SK-N-SH (cell line): ENCODE results near the gene YOD1. TPM values are rescaled to one million over a fixed set of nuclear protein-coding genes. Genes with fewer than 3 reads are reported as not detected.

ENCODE experiments used
- CTCF ChIA-PET: fragments of 300-600, 350-600 bp; formaldehyde crosslinking; extraction: SDS; loops from one replicate; lab custom pipeline; 2021; lab: Yijun Ruan, JAX
- POLR2A ChIA-PET: fragments of 350-600 bp; sonication (Branson Sonifier 250); formaldehyde crosslinking; extraction: SDS; loops from one replicate; lab custom pipeline; 2020; ENCODE audit warnings: antibody characterized with exemption, inconsistent platforms; lab: Yijun Ruan, JAX
- DNase-seq: peaks from one replicate; pipeline ENCODE4 v3.0.0; 2012
- H2AFZ ChIP-seq: fragments of 200-600 bp; sonication (generic); 2 replicates; pipeline ENCODE4 v1.8.1; 2016; ENCODE audit warnings: antibody characterized with exemption, mild to moderate bottlenecking, low read depth
- H3F3A ChIP-seq: fragments of 200-600 bp; sonication (generic); replicated peaks from 2 replicates; pipeline ENCODE3; 2016; ENCODE audit warnings: antibody characterized with exemption, mild to moderate bottlenecking; ENCODE audit not compliant: insufficient read depth
- H3K27ac ChIP-seq, 2 experiments: fragments of 200-500 bp in 1 of 2; fragments of 200-600 bp in 1 of 2; sonication (Bioruptor generic) in 1 of 2; sonication (generic), shearing (Covaris generic) in 1 of 2; 2 replicates each; pipeline versions ENCODE4 v1.5.1 to v1.6.1; 2014 to 2016; ENCODE audit warnings: low read depth in 2 of 2, inconsistent platforms in 1 of 2, low read length in 1 of 2, mild to moderate bottlenecking in 1 of 2, mixed read lengths in 1 of 2
- H3K27me3 ChIP-seq: fragments of 200-600 bp; sonication (generic), shearing (Covaris generic); 2 replicates; pipeline ENCODE4 v1.6.1; 2016; ENCODE audit warnings: mixed run types; ENCODE audit not compliant: insufficient read depth
- H3K36me3 ChIP-seq, 2 experiments: fragments of 200-500 bp in 1 of 2; fragments of 200-600 bp in 1 of 2; sonication (Bioruptor generic) in 1 of 2; sonication (generic) in 1 of 2; replicated peaks in 1 of 2; 2 replicates each; pipeline versions ENCODE3 to v1.5.1; 2014 to 2016; ENCODE audit warnings: low read length in 1 of 2, mild to moderate bottlenecking in 1 of 2; ENCODE audit not compliant: insufficient read depth in 2 of 2, control insufficient read depth in 1 of 2
- H3K4me1 ChIP-seq, 2 experiments: fragments of 200-500 bp in 1 of 2; fragments of 200-600 bp in 1 of 2; sonication (Bioruptor generic) in 1 of 2; sonication (generic), shearing (Covaris generic) in 1 of 2; 2 replicates each; pipeline versions ENCODE4 v1.5.1 to v1.6.1; 2014 to 2016; ENCODE audit warnings: low read depth in 1 of 2, low read length in 1 of 2, mixed run types in 1 of 2; ENCODE audit not compliant: insufficient read depth in 2 of 2, control insufficient read depth in 1 of 2
- H3K4me2 ChIP-seq: fragments of 200-600 bp; sonication (generic), shearing (Covaris generic); 2 replicates; pipeline ENCODE4 v1.6.1; 2017; ENCODE audit warnings: mixed run types
- H3K4me3 ChIP-seq, 2 experiments: fragments of 200-500 bp in 1 of 2; fragments of 200-600 bp in 1 of 2; sonication (Bioruptor generic) in 1 of 2; sonication (generic), shearing (Covaris generic) in 1 of 2; 2 replicates each; pipeline versions ENCODE4 v1.5.1 to v1.8.1; 2014 to 2016; ENCODE audit warnings: low read depth in 2 of 2, inconsistent platforms in 1 of 2, low read length in 1 of 2, mild to moderate bottlenecking in 1 of 2, mixed read lengths in 1 of 2, moderate library complexity in 1 of 2
- H3K79me2 ChIP-seq: fragments of 200-600 bp; sonication (generic); 2 replicates; pipeline ENCODE4 v1.8.1; 2017; ENCODE audit warnings: mild to moderate bottlenecking; ENCODE audit not compliant: insufficient read depth
- H3K9ac ChIP-seq: fragments of 200-600 bp; sonication (generic); 2 replicates; pipeline ENCODE4 v1.6.1; 2017; ENCODE audit warnings: mixed run types
- H3K9me2 ChIP-seq: fragments of 200-600 bp; sonication (generic); 2 replicates; pipeline ENCODE4 v1.6.1; 2017; ENCODE audit warnings: mixed run types
- H3K9me3 ChIP-seq: fragments of 200-600 bp; sonication (generic); 2 replicates; pipeline ENCODE4 v1.6.1; 2017; ENCODE audit warnings: mixed run types, mild to moderate bottlenecking, moderate library complexity
- H4K20me1 ChIP-seq: fragments of 200-600 bp; sonication (generic); 2 replicates; pipeline ENCODE4 v1.6.1; 2017; ENCODE audit warnings: mild to moderate bottlenecking, mixed run types; ENCODE audit not compliant: insufficient read depth
- CTCF ChIP-seq: fragments of 200-600 bp; sonication (generic); IDR thresholded peaks from 2 replicates; pipeline ENCODE4 v1.6.1; 2017; ENCODE audit warnings: antibody characterized with exemption, mild to moderate bottlenecking, moderate library complexity
- ELF1 ChIP-seq: IDR thresholded peaks from 2 replicates; pipeline ENCODE4 v1.4.0; 2012
- EP300 ChIP-seq, 2 experiments: IDR thresholded peaks; 2 replicates each; pipeline versions ENCODE4 v1.4.0 to v1.6.1; 2012; ENCODE audit warnings: borderline replicate concordance in 1 of 2, low read depth in 1 of 2, low read length in 1 of 2
- EZH2phosphoT487 ChIP-seq: fragments of 200-600 bp; sonication (generic); IDR thresholded peaks from 2 replicates; pipeline ENCODE4 v1.6.1; 2017; ENCODE audit warnings: low read depth, mixed run types, mild to moderate bottlenecking, antibody characterized with exemption, moderate library complexity, borderline replicate concordance
- FOXJ3 ChIP-seq: sonication (generic); formaldehyde crosslinking; IDR thresholded peaks from 2 replicates; pipeline ENCODE4 v1.5.1; 2020; ENCODE audit warnings: mild to moderate bottlenecking, missing genetic modification reagents
- FOXM1 ChIP-seq: IDR thresholded peaks from 2 replicates; pipeline ENCODE4 v1.4.0; 2012; ENCODE audit warnings: low read depth, mild to moderate bottlenecking
- GABPA ChIP-seq: IDR thresholded peaks from 2 replicates; pipeline ENCODE4 v1.4.0; 2012; ENCODE audit warnings: low read depth, mild to moderate bottlenecking
- IRF3 ChIP-seq: fragments of 150-350 bp; IDR thresholded peaks from 2 replicates; pipeline ENCODE4 v1.6.1; 2016; ENCODE audit warnings: mild to moderate bottlenecking, low read depth, low read length
- JUND ChIP-seq: IDR thresholded peaks from 2 replicates; pipeline ENCODE4 v1.4.0; 2012
- MEF2A ChIP-seq: IDR thresholded peaks from 2 replicates; pipeline ENCODE4 v1.4.0; 2012; ENCODE audit warnings: low read depth, borderline replicate concordance
- MXI1 ChIP-seq: IDR thresholded peaks from 2 replicates; pipeline ENCODE4 v1.6.1; 2012; ENCODE audit warnings: mild to moderate bottlenecking, low read depth, low read length, improper control_type of control experiment
- POLR2AphosphoS5 ChIP-seq: IDR thresholded peaks from 2 replicates; pipeline ENCODE4 v1.6.1; 2012; ENCODE audit warnings: low read depth, low read length
- RAD21 ChIP-seq: IDR thresholded peaks from 2 replicates; pipeline ENCODE4 v1.6.1; 2012; ENCODE audit warnings: mild to moderate bottlenecking, low read length
- RCOR1 ChIP-seq: fragments of 150-350 bp; IDR thresholded peaks from 2 replicates; pipeline ENCODE4 v1.6.1; 2017; ENCODE audit warnings: antibody characterized with exemption, low read length
- REST ChIP-seq: IDR thresholded peaks from 2 replicates; pipeline ENCODE4 v1.6.1; 2012; ENCODE audit warnings: mild to moderate bottlenecking, low read depth, low read length, moderate library complexity
- RFX5 ChIP-seq: IDR thresholded peaks from 2 replicates; pipeline ENCODE4 v1.6.1; 2012; ENCODE audit warnings: mild to moderate bottlenecking, improper control_type of control experiment, low read length
- SIN3A ChIP-seq: IDR thresholded peaks from 2 replicates; pipeline ENCODE4 v1.6.1; 2012; ENCODE audit warnings: low read depth, mild to moderate bottlenecking, low read length, moderate library complexity, borderline replicate concordance
- SMC3 ChIP-seq: IDR thresholded peaks from 2 replicates; pipeline ENCODE4 v1.6.1; 2012; ENCODE audit warnings: low read depth, low read length, improper control_type of control experiment
- TAF1 ChIP-seq: IDR thresholded peaks from 2 replicates; pipeline ENCODE4 v1.6.1; 2012; ENCODE audit warnings: low read depth, mild to moderate bottlenecking, low read length, moderate library complexity, borderline replicate concordance
- TCF12 ChIP-seq: IDR thresholded peaks from 2 replicates; pipeline ENCODE4 v1.4.0; 2012
- TEAD4 ChIP-seq: IDR thresholded peaks from 2 replicates; pipeline ENCODE4 v1.4.0; 2012; ENCODE audit warnings: mild to moderate bottlenecking, borderline replicate concordance; ENCODE audit not compliant: insufficient read depth
- USF2 ChIP-seq: fragments of 150-350 bp; IDR thresholded peaks from 2 replicates; pipeline ENCODE4 v1.6.1; 2017; ENCODE audit warnings: antibody characterized with exemption, low read length, low read depth, borderline replicate concordance
- YY1 ChIP-seq: IDR thresholded peaks from 2 replicates; pipeline ENCODE4 v1.4.0; 2012; ENCODE audit warnings: low read depth, mild to moderate bottlenecking
- WGBS: methylation state at CpG from one replicate; pipeline ENCODE4 v1.1.6; 2017; ENCODE audit warnings: low lambda C conversion rate; 5-methylcytosine and 5-hydroxymethylcytosine counted together
- polyA plus RNA-seq, 3 experiments: library from polyadenylated mRNA; depleted of rRNA; stranded (reverse); fragments of >200 nt; gene quantifications; 2 replicates each; pipeline ENCODE4 v1.2.3, GENCODE V29; 2012
- TF ChIP-seq, protein P1 (sequence below): IDR thresholded peaks from 2 replicates; pipeline ENCODE4 v1.4.0; 2012; ENCODE audit warnings: low read depth

YOD1 gene
- polyA plus RNA-seq, 1 of the 3 experiments (the other 2 are of a cell fraction), result 0.79 TPM

DNA sequence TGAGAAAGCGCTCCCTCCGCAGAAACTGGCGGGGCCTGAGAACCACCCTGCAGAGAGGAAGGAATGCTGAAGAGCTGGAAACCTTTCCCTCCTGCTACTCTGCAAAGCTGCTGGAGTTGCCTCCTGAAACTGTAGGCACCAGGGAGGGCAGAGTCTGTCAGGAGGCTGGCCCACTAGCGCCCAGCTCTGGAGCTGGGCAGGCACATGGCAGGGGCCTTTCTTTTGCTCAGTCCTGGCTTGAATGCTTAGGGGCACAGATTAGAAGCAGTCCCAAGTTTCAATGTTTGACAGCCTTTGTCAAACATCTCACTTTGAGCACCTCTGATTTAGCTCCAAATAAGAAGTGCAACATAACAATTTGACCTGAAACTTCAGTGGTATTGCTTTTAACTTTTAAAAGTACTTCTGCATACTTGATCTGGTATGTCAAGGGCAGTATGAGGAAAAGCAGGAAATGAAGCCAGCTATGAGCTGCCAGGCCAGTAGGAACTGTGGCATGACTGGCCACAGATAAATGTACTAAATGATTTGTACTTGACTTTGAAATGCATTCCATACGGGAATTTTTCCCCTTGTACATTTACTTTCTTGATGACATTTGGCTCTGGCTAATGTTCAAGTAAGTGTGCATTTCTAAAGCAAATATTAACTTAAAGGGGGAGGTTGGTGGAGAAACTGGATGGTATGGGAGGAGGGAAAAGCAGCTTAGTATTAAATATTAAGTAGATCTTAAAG is 25.7 kb downstream of the YOD1 start:
- Histone ChIP-seq H3K27ac (peak overlapping the region; percentile 72 to 91), H3F3A (peaks cover 17% of the 10 kb centered on the region), H3K4me1 (peaks cover 8 to 43% of the 10 kb centered on the region in 2 experiments), H4K20me1 (no peaks in the 10 kb centered on the region), H3K4me2 (peak overlapping the region; percentile 53), H3K9me2 (no peaks in the 10 kb centered on the region), H3K9me3 (no peaks in the 10 kb centered on the region), H2AFZ (peak overlapping the region; percentile 77; the same call in 1 of the 2 replicates), H3K27me3 (no peaks in the 10 kb centered on the region), H3K4me3 (no peak overlapping the region), H3K79me2 (no peaks in the 10 kb centered on the region), H3K36me3 (no peaks in the 10 kb centered on the region), H3K9ac (peak overlapping the region; percentile 10; the same call in 1 of the 2 replicates)
- no peak for DNase-seq
- ChIA-PET CTCF (interaction anchor here (0.7 to 1.6 kb wide), 3 partner anchors 21 to 59 kb away, joined by 3 to 4 read pairs (median 3); partner anchors contain the start of gene PFKFB2), POLR2A (no interaction called here)
- WGBS, result 44% methylated on average over 5 of the region's 5 CpGs
- TF ChIP-seq, protein P1, sequence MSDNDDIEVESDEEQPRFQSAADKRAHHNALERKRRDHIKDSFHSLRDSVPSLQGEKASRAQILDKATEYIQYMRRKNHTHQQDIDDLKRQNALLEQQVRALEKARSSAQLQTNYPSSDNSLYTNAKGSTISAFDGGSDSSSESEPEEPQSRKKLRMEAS, result 0 out of 2 replicates have a peak, but pooled peaks have one; percentile 25
- no peak for TF ChIP-seq EZH2phosphoT487
- TF ChIP-seq MXI1, result no peak
- no peak for TF ChIP-seq TAF1
- peak; percentile 71 for TF ChIP-seq JUND
- no peak for TF ChIP-seq YY1
- peak; percentile 90 for TF ChIP-seq TCF12
- no peak for TF ChIP-seq RCOR1
- TF ChIP-seq FOXM1, result no peak
- no peak for TF ChIP-seq IRF3
- TF ChIP-seq ELF1, result peak; percentile 49; the same call in 1 of the 2 replicates
- TF ChIP-seq EP300 (IDR thresholded peaks at IDR 0.05; ENCODE audit: borderline replicate concordance in 1 of 2, low read depth in 1 of 2, low read length in 1 of 2), result peak in 1 of 2 experiments; percentile 51; a peak in 1 of 4 replicates
- no peak for TF ChIP-seq RAD21
- peak; percentile 39; the same call in 1 of the 2 replicates for TF ChIP-seq SIN3A
- TF ChIP-seq SMC3, result no peak
- peak; percentile 74; the same call in 1 of the 2 replicates for TF ChIP-seq TEAD4
- peak; percentile 51; the same call in 1 of the 2 replicates for TF ChIP-seq POLR2AphosphoS5
- no peak for TF ChIP-seq GABPA
- no peak for TF ChIP-seq CTCF
- no peak for TF ChIP-seq MEF2A
- no peak for TF ChIP-seq FOXJ3
- no peak for TF ChIP-seq USF2
- TF ChIP-seq RFX5, result no peak
- TF ChIP-seq REST, result no peak
